22Rv1 (cell line): Measurements from ENCODE around the gene ALMS1.
"Not testable (repeated sequence)": the region's sequence is repeated elsewhere in the genome, so short reads cannot be mapped to it uniquely, and the experiment has no call there.

Experiments
- H3K27ac ChIP-seq: fragments of 450-650 bp; 2 replicates; pipeline ENCODE4 v1.5.1; 2017
- ZFX ChIP-seq: fragments of 450-650 bp; IDR thresholded peaks from 2 replicates; pipeline ENCODE4 v1.6.1; 2017; ENCODE audit warnings: antibody characterized with exemption, borderline replicate concordance
- TF ChIP-seq, protein P1 (sequence below): fragments of 450-650 bp; IDR thresholded peaks from 2 replicates; pipeline ENCODE4 v1.5.1; 2017; ENCODE audit warnings: mild to moderate bottlenecking

The ALMS1 gene

DNA sequence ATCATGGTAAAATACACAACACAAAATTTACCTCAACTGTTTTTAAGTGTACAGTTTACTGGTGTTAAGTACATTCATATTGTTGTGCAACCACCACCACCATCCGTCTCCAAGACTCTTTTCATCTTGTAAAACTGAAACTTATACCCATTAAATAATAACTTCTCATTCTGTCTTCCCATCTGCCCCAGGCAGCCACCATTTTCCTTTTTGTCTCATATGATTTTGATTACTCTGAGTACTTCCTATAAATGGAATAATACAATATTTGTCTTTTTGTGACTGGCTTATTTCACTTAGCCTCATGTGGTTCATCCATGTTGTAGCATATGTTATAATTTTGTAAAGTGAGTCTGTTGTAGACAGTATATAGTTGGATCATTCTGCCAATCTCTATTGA lies 82.7 kb downstream of the ALMS1 start:
- no peak for TF ChIP-seq ZFX
- TF ChIP-seq, protein P1, sequence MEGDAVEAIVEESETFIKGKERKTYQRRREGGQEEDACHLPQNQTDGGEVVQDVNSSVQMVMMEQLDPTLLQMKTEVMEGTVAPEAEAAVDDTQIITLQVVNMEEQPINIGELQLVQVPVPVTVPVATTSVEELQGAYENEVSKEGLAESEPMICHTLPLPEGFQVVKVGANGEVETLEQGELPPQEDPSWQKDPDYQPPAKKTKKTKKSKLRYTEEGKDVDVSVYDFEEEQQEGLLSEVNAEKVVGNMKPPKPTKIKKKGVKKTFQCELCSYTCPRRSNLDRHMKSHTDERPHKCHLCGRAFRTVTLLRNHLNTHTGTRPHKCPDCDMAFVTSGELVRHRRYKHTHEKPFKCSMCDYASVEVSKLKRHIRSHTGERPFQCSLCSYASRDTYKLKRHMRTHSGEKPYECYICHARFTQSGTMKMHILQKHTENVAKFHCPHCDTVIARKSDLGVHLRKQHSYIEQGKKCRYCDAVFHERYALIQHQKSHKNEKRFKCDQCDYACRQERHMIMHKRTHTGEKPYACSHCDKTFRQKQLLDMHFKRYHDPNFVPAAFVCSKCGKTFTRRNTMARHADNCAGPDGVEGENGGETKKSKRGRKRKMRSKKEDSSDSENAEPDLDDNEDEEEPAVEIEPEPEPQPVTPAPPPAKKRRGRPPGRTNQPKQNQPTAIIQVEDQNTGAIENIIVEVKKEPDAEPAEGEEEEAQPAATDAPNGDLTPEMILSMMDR, result no peak
- no peak overlapping the region for H3K27ac ChIP-seq

DNA sequence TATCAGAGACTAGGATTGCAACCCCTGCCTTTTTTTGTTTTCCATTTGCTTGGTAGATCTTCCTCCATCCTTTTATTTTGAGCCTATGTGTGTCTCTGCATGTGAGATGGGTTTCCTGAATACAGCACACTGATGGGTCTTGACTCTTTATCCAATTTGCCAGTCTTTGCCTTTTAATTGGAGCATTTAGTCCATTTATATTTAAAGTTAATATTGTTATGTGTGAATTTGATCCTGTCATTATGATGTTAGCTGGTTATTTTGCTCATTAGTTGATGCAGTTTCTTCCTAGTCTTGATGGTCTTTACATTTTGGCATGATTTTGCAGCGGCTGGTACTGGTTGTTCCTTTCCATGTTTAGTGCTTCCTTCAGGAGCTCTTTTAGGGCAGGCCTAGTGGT lies 98.2 kb downstream of the ALMS1 start:
- not testable (repeated sequence) for H3K27ac ChIP-seq

DNA sequence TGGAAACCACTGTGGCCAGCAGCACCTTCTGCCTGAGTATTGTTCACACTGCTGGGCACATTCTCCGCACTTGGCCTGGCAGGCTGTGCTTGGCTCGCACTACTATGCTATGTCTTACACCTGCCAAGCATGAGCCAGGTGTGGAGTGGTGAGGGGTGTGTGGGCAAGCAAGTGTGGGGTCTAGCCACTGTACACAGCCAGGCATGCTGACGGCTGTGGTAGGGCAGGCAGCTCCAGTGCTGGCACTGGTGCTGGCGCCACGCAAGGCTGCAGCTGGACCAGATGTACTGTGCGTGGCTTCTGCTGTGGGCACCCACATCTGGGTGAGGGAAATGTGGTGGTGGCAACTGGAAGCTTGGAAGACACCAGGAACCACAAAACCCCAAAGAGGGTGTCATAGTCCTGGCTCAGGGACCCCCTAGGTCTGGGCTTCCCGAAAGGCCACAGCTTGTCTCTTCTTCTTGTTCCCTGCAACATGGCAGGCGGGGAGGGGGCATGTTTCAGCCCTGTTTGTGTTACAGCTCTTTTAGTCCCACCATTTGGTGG lies 101.5 kb downstream of the ALMS1 start:
- no peak overlapping the region for H3K27ac ChIP-seq
- TF ChIP-seq, protein P1, result no peak
- no peak for TF ChIP-seq ZFX

DNA sequence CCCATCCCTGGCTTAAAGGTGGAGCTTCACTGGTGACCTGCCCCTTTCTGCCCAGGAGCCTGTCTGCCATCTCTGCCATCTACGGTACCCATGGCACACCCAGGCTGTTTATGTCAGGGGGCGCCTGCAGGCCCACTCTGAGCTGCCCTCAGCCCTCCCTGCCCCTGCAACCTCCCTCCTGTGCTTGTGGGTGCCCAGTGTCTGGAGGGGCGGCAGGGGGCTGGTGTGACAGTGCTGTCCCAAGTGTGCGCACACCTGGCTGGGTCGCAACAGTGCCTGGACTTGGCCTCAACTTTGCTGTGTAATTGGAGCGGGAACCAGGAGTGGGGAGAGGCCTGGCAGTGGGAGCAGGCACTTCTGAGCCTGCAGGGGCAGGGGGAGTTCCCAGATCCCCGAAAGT lies 102.4 kb downstream of the ALMS1 start:
- H3K27ac ChIP-seq, result no peak overlapping the region
- TF ChIP-seq, protein P1, result no peak
- no peak for TF ChIP-seq ZFX

DNA sequence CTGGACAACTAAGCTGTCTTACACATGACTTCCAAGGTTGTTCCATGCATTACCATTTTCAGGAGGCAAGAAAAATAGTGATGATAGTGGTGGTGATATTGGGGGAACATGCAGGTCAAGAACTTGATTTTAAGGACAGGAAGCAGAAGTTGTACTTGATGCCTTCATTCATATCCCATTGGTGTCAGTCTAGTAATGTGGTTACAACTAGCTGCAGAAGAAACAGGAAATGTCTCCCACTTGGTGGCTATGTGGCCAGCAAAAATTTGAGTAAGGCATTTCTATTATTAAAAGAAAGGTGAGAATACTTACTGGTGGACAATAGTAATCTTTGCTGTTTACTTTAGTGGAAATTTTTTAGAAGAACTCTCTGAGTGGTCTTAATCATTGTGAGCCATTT lies 103.4 kb downstream of the ALMS1 start:
- TF ChIP-seq, protein P1, result no peak
- no peak for TF ChIP-seq ZFX
- no peak overlapping the region for H3K27ac ChIP-seq

DNA sequence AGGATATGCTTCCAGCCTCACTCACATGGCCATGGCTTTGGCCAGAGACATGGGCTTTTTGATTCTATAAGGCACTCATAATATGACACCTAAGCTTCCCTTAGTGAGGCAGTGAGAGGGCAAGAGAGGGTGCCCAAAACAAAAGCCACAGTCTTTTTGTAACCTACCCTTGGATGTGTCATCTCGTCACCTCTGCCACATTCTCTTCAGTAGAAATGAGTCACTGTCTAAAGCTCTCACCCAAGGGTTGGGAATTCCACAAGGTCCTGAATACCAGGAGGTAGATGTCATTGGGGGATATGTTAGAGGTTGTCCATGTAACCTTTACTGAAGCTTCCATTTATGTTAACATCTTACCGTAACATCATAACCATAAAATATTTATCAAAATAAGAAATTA lies 108.4 kb downstream of the ALMS1 start:
- H3K27ac ChIP-seq, result no peak overlapping the region
- TF ChIP-seq, protein P1, result no peak
- no peak for TF ChIP-seq ZFX

DNA sequence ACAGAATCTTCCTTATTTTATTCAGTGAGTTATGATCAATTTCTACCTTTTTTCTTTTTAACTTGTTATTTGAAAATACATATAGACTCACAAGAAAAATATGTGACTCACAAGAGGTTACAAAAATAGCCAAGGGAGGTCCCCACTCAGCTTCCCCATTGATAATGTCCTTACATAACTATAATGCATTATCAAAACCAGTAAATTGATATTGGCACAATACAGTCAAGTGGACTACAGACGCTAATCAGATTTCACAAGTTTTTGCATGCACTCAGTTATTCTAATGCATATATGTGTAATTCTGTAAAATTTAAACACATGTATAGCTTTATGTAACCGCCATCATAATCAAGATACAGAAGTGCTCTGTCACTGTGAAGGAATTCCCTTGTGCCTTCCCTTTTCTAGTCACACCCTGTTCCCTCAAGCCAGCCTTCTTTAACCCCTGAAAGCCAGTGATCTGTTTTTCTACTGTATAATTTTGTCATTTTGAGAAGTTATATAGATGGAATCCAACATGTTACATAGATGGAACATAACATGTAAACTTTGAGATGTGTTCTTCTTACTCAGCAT lies 118.4 kb downstream of the ALMS1 start:
- no peak overlapping the region for H3K27ac ChIP-seq
- no peak for TF ChIP-seq ZFX
- TF ChIP-seq, protein P1, result no peak

DNA sequence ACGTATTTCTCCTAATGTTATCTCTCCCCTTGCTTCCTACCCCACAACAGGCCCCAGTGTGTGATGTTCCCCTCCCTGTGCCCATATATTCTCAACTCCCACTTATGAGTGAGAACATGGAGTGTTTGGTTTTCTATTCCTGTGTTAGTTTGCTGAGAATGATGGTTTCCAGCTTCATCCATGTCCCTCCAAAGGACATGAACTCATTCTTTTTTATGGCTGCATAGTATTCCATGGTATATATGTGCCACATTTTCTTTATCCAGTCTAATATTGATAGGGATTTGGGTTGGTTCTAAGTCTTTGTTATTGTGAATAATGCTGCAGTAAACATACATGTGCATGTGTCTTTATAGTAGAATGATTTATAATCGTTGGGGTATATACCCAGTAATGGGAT lies 119.2 kb downstream of the ALMS1 start:
- H3K27ac ChIP-seq, result not testable (repeated sequence)

DNA sequence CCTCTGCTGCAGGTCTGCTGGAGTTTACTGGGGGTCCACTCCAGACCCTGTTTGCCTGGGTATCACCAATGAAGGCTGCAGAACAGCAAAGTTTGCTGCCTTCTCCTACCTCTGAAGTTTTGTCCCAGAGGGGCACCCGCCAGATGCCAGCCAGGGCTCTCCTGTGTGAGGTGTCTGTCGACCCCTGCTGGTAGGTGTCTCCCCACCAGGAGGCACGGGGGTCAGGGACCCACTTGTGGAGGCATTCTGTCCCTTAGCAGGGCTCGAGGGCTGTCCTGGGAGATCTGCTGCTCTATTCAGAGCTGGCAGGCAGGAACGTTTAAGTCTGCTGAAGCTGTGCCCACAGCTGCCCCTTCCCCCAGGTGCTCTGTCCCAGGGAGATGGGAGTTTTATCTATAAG lies 124.8 kb downstream of the ALMS1 start:
- not testable (repeated sequence) for H3K27ac ChIP-seq
